SK-N-DZ (cell line): ENCODE measurements around the gene FRMPD1. TPM values are rescaled to one million over a fixed set of nuclear protein-coding genes. Genes with fewer than 3 reads are reported as not detected.
"Not testable (repeated sequence)": the region's sequence is repeated elsewhere in the genome, so short reads cannot be mapped to it uniquely, and the experiment has no call there.

ENCODE experiments used
- DNase-seq: peaks from one replicate; pipeline ENCODE4 v3.0.0-alpha.2; 2015; ENCODE audit warnings: low spot score
- polyA plus RNA-seq, 2 experiments: library from polyadenylated mRNA; depleted of rRNA; stranded (reverse); fragments of >200 nt; gene quantifications; 2 replicates each; pipeline ENCODE4 v1.2.3, GENCODE V29; 2014

Gene FRMPD1, protein sequence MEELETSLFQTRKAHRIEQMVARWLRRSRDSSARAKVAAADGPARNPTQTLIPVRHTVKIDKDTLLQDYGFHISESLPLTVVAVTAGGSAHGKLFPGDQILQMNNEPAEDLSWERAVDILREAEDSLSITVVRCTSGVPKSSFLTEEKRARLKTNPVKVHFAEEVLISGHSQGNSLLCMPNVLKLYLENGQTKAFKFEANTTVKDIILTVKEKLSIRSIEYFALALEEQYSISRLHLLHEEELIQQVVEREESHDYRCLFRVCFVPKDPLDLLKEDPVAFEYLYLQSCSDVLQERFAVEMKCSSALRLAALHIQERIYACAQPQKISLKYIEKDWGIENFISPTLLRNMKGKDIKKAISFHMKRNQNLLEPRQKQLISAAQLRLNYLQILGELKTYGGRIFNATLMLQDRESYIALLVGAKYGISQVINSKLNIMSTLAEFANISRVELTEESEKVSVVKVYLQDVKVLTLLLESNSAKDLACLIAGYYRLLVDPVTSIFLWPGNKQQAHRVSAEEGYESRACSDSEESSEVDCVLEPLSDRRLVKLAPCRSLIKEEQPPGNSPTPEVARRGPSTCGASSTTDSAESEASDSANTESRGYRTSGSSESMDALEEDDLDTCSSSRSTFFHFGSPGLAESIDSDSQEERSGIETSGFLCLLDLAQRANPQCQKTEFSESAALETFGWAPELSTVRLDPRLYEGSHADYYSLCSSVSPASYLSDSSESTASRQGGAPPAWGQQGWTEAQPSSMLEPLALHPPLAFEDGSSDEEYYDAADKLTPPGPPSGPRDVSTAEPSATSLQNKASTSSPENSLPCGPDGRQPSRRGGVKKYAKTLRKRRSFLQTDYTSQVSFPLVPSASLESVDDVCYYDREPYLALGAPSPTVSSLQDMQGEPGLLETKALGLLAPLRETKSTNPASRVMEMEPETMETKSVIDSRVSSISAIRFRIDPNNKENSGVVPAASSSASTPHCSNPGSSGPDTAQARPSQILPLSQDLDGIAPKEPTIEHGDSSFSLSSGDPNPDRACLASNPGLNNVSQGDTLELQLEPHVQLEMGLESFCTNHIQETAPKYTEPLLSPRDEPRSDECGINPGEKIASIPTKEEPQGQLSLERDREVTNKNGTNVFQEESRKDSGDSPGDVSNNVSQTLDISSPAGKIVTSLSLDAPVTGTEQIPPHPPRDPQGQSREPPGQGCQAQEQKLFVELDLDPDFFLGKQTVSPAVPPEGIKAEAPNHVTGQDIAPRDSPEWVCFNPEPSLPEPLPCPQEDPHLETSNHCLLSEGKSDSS (N-terminal part only)
- 7.6 and 9.3 TPM in 2 replicates for polyA plus RNA-seq (2014; cell fraction: cytosol; rRNA removed)
- 9.4 and 16.1 TPM in 2 replicates for polyA plus RNA-seq (2014; cell fraction: nucleus; rRNA removed)

DNA sequence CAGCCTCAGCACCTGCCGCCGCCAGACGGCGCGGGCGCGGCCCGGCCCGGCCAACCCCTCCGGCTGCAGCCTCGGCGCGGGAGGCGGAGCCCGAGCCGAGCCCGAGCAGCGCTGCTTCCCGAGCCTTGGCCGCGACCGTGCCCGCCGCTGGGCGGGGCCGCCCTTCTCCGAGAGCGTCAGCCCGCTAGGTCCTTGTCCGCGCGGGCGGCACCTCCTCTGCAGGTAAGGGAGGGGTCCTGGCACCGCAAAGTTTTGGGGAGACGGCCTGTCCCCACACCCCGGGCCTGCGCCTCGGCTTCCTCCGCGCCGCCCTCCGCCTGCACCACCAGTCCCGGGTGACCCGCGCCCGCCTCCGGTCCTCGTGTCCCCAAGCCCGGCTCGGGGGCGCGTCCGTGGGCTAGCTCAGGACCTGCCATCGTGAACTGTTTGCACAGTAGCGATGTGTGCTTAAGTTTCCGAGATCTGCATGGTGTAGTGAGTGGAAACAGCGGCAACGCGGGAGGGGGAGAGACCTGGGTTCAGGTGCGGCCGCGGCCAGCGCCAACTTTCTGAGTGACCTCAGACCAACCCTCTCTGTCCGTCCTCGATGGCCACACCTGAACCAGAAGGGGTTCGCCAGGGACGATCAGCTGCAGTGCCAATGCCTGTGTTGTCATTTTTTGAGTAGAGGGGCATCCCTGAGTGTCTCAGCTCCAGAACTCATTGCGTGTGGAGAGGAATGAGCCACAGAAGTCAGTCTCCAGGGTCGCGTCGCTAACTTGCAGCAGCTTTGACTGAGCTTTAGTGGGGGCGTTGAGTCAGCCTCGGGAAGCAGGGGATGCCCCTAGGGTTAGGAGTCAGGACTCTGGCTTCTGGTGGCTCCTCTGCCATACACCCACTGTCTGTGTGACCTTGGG is at the start of gene FRMPD1:
FRMPD1 (plus strand) TSS at position 82 of the 896 bp plus-strand sequence. CDS start 41,688 bp downstream, outside the sequence.
- DNase-seq, result peak; percentile 79

DNA sequence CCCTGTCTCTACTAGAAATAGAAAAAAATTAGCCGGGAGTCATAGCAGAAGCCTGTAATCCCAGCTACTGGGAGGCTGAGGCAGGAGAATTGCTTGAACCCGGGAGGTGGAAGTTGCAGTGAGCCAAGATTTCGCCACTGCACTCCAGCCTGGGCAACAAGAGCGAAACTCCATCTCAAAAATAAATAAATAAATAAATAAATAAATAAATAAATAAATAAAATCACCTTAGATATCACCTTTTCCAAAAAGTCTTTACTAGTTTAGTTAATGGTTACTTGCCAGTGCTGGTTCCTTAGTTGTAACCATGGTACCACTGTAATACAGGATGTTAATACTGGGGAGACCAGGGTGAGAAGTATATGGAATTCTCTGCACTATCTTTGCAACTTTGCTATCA is 48.7 kb upstream of the FRMPD1 start:
- not testable (repeated sequence) for DNase-seq

DNA sequence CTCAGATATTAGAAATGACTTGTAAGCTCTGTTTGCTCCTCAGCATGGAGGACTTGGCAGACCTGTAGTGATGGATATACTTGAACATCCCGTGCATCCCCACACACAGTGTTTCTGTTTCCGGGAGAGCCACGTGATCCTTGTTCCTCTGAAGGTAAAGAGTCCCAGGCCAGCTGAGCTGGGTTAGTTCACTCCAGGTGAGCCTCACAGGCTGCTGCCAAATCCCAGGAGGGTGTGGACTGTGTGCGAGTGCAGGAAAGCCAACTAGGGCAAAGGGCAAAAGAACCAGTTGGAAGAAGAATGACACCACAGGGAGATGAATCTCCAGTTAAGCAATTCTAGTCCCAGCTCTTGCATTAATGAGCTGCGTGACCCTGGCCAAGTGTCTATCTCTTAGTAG is 47.9 kb upstream of the FRMPD1 start:
- DNase-seq, result no peak

DNA sequence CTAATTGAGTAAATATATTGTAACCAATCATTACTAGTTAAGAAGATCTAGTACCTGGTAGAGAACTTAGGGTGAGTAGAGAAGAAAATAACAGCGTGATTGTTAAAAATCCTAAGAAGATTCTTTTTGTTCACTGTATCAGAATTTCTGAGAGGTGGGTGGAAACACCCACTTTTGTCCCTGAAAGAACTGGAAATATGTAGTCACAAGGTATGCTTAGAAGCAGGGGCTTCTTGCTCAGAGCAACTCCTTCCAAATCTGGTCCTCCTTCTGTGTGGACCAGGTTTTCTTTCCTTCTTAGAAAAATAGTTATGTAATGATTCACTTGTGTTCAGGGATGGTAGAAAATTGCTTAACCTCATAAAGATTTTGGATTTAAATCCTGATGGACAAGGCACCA is 46.5 kb upstream of the FRMPD1 start:
- DNase-seq, result no peak

DNA sequence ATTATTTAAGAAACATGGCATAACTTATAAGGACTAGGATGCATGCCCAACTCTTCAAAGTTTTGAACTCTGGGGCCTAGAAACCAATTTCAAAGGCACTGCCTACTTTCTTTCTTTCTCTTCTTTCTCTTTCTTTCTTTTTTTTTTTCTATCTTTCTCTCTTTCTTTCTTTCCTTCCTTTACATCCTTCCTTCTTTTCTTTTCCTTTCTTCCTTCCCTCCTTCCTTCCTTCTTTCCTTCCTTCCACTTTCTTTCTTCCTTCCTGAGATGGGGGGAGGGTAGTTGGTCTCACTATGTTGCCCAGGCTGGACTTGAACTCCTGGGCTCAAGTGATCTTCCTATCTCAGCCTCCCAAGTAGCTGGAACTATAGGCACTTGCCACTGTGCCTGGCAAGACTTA is 42.5 kb upstream of the FRMPD1 start:
- no peak for DNase-seq

DNA sequence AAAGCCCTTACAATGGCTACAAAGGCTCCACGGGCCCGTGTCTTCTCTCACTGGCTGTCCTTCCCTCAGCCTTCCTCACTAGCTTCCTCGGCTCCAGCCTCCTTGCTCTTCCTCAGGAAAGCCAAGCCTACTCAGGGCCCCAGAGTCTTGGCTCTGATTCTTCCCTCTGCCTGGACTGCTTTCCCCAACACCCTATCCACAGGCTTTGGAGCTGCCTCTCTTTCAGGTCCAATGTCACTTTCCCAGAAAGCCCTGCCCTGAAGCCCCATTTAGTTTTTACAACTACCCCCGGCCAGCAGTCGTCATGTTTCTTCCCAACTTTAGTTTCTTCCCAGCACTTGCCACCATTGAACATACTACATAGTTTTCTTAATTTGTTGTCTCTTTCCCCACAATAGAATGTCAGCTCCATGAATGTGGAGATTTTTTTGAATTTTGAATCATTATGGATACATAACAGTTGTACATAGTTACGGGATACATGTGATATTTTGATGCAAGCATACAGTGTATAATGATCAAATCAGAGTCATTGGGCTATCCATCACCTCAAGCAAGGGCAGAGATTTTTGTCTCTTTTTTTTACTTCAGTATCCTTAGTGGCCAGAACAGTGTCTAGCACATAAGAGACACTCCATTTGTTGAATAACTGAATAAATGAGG is 40.9 kb upstream of the FRMPD1 start:
- DNase-seq, result no peak

DNA sequence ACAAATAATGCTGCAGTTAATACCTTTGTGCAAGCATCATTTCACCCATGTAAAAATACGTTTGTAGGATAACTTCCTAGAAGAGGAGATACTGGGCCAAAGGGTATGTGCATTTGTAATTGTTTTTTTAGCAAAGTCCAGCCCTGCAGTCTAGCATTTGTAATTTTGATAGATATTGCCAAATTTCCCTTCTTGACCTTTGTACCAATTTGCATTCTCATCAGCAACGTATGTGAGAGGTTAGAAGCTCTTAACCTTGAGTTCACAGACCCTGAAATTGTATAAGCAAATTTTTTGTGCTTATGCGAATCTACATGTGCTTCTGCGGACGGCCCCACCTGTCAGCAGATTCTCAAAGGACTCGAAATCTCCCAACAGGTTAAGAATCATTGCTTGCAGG is 39.7 kb upstream of the FRMPD1 start:
- no peak for DNase-seq

DNA sequence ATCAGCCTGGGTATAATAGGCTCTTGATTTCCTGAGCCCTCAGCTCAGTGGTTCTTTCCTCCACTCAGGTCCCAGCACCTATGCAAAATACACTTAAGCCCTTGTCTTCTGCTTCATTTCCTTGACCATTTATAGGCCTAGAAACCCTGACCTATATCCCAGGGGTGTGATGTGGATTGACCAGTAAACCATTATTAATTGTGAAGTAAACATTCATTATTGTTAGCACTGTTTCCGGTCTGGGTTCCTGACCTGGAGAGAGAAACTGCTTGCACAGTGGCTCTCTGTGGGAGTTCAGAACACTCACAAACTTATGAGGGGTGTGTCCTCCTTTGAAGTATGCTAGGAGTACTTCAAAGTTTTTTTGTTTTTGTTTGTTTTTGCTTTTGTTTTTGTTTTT is 38.8 kb upstream of the FRMPD1 start:
- no peak for DNase-seq

DNA sequence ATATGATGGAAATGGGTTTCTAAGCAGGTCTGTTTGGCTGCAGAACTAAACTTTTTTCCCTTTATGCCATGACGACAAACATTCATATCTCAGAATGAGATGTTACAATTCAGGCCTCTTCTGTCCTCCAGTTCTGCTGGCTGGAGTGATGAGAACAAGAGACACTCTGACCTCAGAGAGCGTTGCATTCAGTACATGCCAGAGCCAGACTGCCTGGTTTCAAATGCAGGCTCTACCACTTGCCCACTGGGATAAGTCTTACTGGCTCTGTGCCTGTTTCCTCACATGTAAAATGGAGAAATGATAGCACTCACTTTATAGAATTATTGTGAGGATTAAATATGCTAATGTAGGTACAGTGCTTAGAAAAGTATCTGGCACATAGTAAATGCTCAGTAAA is 33.6 kb upstream of the FRMPD1 start:
- DNase-seq, result no peak

DNA sequence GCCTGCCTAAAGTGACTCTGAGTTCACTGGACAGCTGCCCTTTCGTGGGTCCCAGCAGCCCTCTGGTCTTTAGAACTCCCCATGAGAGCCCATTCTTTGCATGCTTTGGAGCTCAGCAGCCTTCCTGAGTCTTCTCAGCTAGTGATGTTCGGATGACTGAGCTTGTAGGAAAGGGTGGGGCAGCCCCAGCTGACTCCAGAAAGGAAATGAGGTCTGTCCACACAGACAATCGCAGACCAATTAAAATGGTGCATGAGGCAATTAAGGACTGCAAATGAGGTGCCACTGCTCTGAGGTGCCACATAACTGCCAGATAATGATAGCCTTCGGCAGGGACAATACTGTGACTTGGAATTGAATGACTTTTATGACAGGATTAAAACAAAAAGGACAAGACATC is 32.9 kb upstream of the FRMPD1 start:
- no peak for DNase-seq

DNA sequence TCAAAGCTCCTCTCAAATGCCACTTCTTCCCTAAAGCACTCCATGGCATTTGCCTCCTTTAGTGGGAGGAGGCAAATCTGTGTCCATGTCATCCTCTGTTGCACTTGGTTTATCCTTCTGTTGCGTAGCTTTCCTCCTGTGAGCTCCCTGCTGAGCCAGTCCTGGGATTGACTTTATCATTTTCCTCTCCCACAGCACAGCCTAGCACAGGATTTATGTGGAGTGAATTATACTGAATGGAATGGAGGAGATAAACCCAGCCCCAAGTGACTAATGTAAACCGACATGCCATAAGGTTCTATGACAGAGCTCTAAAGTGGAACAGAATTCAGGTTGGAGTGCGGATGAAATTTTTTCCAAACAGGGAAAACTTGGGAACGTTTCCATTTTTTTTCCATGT is 31.9 kb upstream of the FRMPD1 start:
- DNase-seq, result no peak

DNA sequence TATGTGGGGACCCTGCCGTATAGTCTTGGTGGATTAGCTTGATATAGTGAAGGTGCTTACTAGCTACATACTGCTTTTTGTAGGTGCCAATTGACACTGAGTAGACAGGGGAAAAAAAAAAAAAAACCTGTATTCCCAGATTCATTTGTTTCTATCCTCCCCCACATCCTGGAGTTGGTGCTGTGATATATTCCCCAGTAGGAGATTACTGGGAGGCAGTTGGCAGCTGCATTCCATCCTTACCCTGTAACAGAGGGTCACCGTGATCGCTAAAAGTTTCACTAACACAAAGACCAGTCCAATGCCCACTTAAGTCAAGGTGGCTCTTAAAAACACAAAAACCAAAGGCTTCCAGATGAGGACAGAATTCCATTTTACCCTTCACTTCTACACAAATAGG is 30.9 kb upstream of the FRMPD1 start:
- DNase-seq, result no peak

DNA sequence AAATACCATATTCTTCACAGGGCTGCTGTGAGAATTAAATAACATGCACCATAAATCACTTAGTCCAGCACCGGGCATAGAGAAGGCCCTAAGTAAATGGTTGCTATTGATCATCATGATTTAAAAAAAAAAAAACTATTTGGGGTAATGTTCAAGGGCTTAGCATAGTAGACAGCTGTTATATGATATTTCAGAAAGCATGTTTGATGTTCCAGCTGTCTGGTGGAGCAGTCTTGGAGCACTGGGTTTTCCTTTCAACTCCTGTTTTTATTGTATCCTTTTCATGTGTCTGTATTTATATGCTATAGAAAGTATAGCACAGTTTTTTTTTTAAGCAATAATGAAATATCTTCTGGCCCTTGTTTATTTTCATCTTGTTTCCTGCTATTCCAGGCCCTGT is 30.4 kb upstream of the FRMPD1 start:
- no peak for DNase-seq

DNA sequence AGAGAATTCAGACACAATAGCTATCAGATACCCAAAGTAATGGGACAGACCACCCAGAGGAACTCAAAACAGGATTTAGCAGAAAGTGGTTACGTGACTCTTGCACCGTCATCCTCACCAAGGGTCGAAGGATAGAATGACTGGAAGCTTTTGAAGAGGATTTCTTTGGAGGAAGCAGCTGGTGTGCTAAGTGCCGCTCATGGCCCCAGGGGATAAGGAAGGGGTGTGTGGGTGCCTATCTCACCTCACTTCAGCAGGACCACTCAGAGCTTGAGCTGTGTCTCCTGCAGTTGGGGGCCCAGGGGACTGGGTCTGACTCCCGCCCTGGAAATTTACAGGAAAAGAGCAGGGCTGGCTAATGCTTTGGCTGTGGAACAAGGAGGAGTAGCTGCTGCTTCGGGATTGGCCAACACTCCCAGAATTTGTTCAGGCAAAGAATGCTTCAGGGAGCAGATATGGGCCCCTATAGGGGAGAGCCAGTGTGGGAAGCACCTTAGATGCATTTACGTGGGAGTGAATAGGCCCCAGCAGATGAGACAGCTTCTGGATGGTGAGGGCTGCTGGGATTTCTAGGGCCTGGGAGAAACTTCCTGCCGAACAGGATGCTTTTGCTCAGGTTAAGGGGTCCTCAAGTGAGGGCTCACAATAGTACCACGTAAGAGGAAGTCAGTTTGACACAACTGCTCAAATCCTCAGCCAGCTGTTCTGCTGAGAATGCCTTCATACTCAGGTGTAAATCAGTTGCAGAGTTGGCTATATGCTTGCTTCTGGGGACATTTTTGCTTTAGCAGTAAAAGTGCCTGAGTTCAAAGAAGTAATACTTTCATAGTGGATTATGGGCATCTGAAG is 29.3 kb upstream of the FRMPD1 start:
- DNase-seq, result peak; percentile 33

DNA sequence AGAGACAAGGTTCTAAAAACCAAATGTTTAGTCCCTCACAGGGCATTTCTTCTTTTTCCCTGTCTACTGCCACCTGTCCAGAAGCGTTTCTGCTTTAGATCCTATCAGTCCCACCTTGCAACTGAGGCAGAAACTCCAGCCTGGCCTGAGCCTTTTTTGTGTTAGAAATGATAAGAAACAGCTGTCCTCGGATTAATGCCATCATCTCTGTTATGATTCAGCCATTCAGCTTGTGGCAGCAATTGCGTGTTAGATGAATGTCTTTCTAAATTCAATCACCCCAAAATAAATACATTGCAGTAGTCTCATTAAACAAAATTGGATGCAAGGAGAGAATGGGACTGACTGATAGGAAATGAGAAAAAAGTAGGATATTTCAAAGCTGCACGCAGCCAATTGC is 28.3 kb upstream of the FRMPD1 start:
- DNase-seq, result peak; percentile 84

DNA sequence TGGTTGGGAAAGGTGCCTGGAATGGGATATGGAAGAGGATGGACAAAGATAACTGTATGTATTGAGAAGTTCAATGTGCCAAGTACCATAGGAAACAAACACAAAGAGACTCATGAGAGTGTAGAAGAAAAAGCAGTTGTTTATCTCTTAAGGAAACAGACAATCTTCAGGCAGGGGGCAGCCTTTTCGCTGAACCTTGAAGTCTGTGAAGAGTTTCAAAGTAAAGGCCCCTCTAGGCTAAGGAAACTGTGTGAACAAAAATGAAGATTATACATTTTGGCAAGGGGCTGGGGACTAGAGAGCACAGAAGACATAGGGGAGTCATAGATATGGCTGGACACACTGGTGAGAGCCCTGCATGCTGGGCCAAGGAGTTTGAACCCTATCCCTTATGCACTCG is 27.5 kb upstream of the FRMPD1 start:
- DNase-seq, result no peak

DNA sequence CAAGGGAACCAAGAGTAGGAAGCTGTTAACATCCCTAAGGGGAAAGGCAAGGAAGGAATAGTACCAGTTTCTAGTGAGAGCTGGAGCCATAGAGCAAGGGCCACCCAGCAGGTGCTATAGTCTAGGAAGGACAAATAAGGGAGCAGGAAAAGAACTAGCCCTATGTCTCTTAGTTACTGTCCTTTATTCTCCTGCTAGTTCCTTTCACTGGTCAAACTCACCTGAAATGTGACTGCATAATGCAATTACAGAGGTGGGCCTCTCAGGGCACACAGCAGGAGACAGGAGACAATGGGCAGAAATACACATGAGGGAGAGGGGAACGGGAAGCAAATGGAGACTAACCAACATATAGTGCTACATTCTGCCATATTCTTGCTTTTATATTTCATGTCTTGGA is 26.7 kb upstream of the FRMPD1 start:
- DNase-seq, result peak; percentile 29

DNA sequence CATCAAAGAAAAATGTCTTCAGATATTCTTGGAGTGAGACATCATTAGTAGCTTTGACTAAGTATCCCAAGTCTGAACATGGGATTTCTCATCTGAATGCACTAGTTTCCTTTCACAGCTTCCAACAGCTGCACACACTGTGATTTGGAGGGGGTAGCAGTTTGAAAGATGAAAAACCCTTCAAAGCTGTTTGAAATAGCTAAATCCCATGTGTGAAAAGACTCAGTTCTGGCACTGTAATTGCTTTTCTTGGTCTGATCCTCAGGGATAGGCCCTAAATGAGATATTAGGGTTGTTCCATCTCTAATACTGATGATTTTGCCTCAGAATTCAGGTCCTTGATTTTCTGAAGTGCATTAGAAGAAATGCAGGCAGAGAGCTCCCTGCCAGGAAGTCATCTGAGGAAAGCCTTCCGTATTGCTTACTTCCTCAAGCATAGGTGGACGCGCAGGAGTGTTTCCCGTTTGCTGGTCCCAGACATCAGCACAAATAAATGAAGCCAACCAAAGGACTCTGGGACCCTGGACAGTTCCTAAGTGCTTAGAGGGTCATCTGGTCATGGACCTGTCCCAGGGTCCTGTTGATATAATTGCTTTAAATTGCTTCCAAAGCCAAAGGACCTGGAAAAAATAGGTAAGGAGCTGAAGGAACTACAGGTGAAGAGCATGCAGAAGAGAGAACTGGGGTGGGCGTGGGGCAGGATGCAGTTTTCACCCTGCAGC is 25.6 kb upstream of the FRMPD1 start:
- no peak for DNase-seq

DNA sequence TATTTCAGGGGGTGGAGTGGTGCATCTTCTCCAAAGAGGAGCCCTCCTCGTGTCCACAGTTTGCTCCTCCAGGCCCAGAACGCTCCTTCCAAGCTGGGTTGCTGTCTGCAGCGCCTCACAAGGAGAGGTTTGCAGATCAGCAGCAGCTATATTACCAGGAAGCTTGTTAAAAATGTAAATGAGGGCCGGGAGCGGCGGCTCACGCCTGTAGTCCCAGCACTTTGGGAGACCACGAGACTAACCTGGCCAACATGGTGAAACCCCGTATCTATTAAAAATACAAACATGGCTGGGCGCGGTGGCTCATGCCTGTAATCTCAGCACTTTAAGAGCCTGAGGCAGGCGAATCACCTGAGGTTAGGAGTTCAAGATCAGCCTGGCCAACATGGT is 25.0 kb upstream of the FRMPD1 start:
- DNase-seq, result no peak
